Liver (tissue), 9 donors: ENCODE results near the gene APOB. TPM values are rescaled to one million over a fixed set of nuclear protein-coding genes. Genes with fewer than 3 reads are reported as not detected.

Source experiments
- DNase-seq: peaks from one replicate; pipeline ENCODE4 v3.0.0-alpha.2; 2017; ENCODE audit warnings: low spot score
- H3K27ac ChIP-seq, 2 donors: one replicate each; pipeline ENCODE4 v1.7.0; 2013; ENCODE audit warnings: inconsistent platforms in 2 of 2, low read length in 2 of 2, control low read depth in 1 of 2, low read depth in 1 of 2, mild to moderate bottlenecking in 1 of 2
- H3K27me3 ChIP-seq, 4 donors: one replicate each; pipeline versions ENCODE4 v1.6.1 to v1.7.0; 2013; ENCODE audit warnings: low read length in 3 of 4, inconsistent platforms in 1 of 4, mild to moderate bottlenecking in 1 of 4, moderate library complexity in 1 of 4; ENCODE audit not compliant: control insufficient read depth in 4 of 4, insufficient read depth in 4 of 4
- H3K36me3 ChIP-seq, 4 donors: one replicate each; pipeline versions ENCODE4 v1.6.1 to v1.7.0; 2013; ENCODE audit warnings: low read length in 3 of 4, mild to moderate bottlenecking in 3 of 4, low read depth in 1 of 4, moderate library complexity in 1 of 4; ENCODE audit not compliant: control insufficient read depth in 4 of 4, insufficient read depth in 3 of 4
- H3K4me1 ChIP-seq, 4 donors: one replicate each; pipeline versions ENCODE4 v1.6.1 to v1.7.0; 2013; ENCODE audit warnings: low read length in 3 of 4, mild to moderate bottlenecking in 3 of 4, moderate library complexity in 1 of 4; ENCODE audit not compliant: control insufficient read depth in 4 of 4, insufficient read depth in 4 of 4
- H3K4me3 ChIP-seq, 3 donors: one replicate each; pipeline versions ENCODE4 v1.6.1 to v1.7.0; 2013; ENCODE audit warnings: low read length in 3 of 3, control low read depth in 1 of 3, low read depth in 1 of 3, mild to moderate bottlenecking in 1 of 3
- H3K9ac ChIP-seq, 2 donors: one replicate each; pipeline ENCODE4 v1.7.0; 2013; ENCODE audit warnings: low read length in 2 of 2, mild to moderate bottlenecking in 2 of 2, moderate library complexity in 2 of 2, control low read depth in 1 of 2, low read depth in 1 of 2
- H3K9me3 ChIP-seq, 4 donors: one replicate each; pipeline versions ENCODE4 v1.6.1 to v1.7.0; 2013; ENCODE audit warnings: low read length in 3 of 4; ENCODE audit not compliant: control insufficient read depth in 4 of 4
- EGR1 ChIP-seq, 2 donors: IDR thresholded peaks; 2 replicates each; pipeline ENCODE4 v1.6.1; 2016 to 2018; ENCODE audit warnings: antibody characterized with exemption in 2 of 2, low read depth in 2 of 2
- FOXA1 ChIP-seq: IDR thresholded peaks from 2 replicates; pipeline ENCODE4 v1.6.1; 2016; ENCODE audit warnings: antibody characterized with exemption
- GABPA ChIP-seq, 2 donors: IDR thresholded peaks in 1 of 2; conservative IDR thresholded peaks in 1 of 2; 2 replicates each; pipeline ENCODE4 v1.6.1; 2016; ENCODE audit warnings: antibody characterized with exemption in 2 of 2, mild to moderate bottlenecking in 1 of 2, moderate library complexity in 1 of 2
- HNF4A ChIP-seq, 2 donors: conservative IDR thresholded peaks; 2 replicates each; pipeline ENCODE4 v1.6.1; 2016; ENCODE audit warnings: antibody characterized with exemption in 2 of 2, mild to moderate bottlenecking in 2 of 2
- HNF4G ChIP-seq: IDR thresholded peaks from 2 replicates; pipeline ENCODE4 v1.6.1; 2016; ENCODE audit warnings: antibody characterized with exemption
- JUND ChIP-seq, 2 donors: IDR thresholded peaks; 2 replicates each; pipeline ENCODE4 v1.6.1; 2016; ENCODE audit warnings: antibody characterized with exemption in 2 of 2
- RXRA ChIP-seq, 2 donors: IDR thresholded peaks; 2 replicates each; pipeline ENCODE4 v1.6.1; 2017 to 2018; ENCODE audit warnings: antibody characterized with exemption in 2 of 2, mild to moderate bottlenecking in 1 of 2
- YY1 ChIP-seq: IDR thresholded peaks from 2 replicates; pipeline ENCODE4 v1.6.1; 2016; ENCODE audit warnings: antibody characterized with exemption, mild to moderate bottlenecking
- WGBS: extraction: QIAGEN DNeasy Blood & Tissue Kit; methylation state at CpG from one replicate; pipeline ENCODE4 v1.1.7; 2013; 5-methylcytosine and 5-hydroxymethylcytosine counted together
- polyA plus RNA-seq, 2 donors: library from polyadenylated mRNA; stranded (reverse) in 1 of 2; unstranded in 1 of 2; fragments of 200-250 nt in 1 of 2; fragments of >200 nt in 1 of 2; fragmentation: Nextera tagmentation in 1 of 2; extraction: Ambion mirVana in 1 of 2; gene quantifications; one replicate each; pipeline versions ENCODE4 v1.2.1 to v1.2.3, GENCODE V29; 2013 to 2015
- total RNA-seq, 2 donors: library from RNA; depleted of rRNA; stranded (reverse); fragments of >200 nt; gene quantifications; one replicate each; pipeline ENCODE4 v1.2.3, GENCODE V29; 2014
- TF ChIP-seq, protein P1 (sequence below): fragments of 150-350 bp; IDR thresholded peaks from 2 replicates; pipeline ENCODE4 v1.5.1; 2017; ENCODE audit warnings: improper control_type of control experiment, low read depth, low read length; ENCODE audit not compliant: missing input control
- donor health status: healthy.
- donor health status: healthy.
- donor health status: healthy.
- donor health status: healthy.
- donor health status: healthy.

Gene APOB
- total and polyA plus RNA-seq, 4 donors: 431 to 2,949 (median 1,463) TPM

DNA sequence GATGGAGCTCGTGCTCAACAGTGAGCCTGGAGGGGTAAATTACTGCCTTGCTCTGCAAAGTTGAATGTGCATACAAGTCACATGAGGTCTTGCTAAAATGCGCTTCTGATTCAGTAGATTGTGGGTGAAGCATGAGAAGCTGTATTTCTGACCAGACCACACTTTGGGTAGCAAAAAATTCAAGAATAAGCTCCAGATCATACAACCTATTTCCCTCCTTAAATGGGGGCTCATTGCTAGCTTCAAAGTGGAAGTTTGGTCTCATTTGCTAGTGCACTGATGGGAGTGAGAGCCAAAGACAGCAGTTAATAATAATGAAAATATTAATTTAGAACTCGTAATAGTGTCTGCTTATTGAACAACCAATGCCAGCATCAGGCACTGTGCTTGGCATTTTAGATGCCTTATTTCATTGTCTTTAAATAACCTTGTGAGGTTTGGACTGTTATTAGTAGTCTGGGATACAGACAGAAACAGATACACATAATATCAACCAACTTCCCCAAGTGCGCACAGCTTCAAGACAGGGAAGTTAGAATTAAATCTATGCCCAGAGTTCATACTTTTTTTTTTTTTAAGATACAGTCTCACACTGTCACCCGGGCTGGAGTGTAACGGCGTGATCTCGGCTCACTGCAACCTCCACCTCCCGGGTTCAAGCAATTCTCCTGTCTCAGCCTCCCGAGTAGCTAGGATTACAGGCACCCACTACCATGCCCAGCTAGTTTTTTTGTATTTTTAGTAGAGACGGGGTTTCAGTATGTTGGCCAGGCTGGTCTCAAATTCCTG, 18.0 kb downstream of the APOB start:
- 87% methylated on average over 11 of the region's 11 CpGs for WGBS
- no peaks in the 10 kb centered on the region for H3K27me3 ChIP-seq
- H3K4me3 ChIP-seq: no peak overlapping the region
- peaks cover 0 to 22% (median 2%) of the 10 kb centered on the region in 4 donors for H3K4me1 ChIP-seq
- no peak for DNase-seq
- H3K27ac ChIP-seq: no peak overlapping the region
- H3K36me3 ChIP-seq: peaks cover 10 to 93% (median 89%) of the 10 kb centered on the region in 4 donors
- TF ChIP-seq FOXA1 (no peak), EGR1 (IDR thresholded peaks at IDR 0.05; ENCODE audit: low read depth in 2 of 2) (no peak), YY1 (no peak), GABPA (IDR thresholded peaks at IDR 0.05 in 1 of 2, conservative IDR thresholded peaks at IDR 0.05 in 1 of 2) (no peak), JUND (IDR thresholded peaks at IDR 0.05) (no peak)
- TF ChIP-seq, protein P1, sequence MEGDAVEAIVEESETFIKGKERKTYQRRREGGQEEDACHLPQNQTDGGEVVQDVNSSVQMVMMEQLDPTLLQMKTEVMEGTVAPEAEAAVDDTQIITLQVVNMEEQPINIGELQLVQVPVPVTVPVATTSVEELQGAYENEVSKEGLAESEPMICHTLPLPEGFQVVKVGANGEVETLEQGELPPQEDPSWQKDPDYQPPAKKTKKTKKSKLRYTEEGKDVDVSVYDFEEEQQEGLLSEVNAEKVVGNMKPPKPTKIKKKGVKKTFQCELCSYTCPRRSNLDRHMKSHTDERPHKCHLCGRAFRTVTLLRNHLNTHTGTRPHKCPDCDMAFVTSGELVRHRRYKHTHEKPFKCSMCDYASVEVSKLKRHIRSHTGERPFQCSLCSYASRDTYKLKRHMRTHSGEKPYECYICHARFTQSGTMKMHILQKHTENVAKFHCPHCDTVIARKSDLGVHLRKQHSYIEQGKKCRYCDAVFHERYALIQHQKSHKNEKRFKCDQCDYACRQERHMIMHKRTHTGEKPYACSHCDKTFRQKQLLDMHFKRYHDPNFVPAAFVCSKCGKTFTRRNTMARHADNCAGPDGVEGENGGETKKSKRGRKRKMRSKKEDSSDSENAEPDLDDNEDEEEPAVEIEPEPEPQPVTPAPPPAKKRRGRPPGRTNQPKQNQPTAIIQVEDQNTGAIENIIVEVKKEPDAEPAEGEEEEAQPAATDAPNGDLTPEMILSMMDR: no peak
- no peak overlapping the region for H3K9ac ChIP-seq
- H3K9me3 ChIP-seq: no peaks in the 10 kb centered on the region

DNA sequence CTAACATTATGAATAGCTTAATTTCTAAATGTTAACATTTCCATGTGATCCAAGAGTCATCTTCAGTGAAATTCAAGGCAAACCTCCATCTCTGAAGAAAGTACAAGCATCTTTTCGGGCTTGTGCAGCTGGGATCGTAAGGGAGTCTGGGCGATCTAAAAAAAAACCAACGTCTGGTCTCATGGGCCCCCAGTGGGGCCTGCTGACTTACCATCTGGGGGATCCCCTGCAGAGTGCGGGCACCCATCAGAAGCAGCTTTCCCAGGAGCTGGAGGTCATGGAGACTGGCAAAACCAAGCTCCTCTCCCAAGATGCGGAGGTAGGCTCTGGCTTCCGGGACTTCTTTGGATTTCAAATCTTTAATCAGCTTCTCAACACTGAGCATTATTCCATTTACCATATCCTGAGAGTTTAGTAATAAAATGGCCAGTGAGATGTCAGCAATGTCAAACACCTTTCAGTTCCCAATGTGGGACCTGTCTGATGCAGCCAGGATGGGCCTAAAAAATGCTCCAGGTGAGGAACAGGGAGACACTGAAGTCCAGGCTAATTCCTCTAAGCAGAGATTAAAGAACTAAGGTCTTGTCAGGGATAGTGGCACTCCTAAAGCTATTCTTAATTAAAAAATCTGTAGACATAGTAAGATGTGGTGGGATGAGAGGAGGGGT, 19.0 kb downstream of the APOB start:
- peaks cover 0 to 21% (median 2%) of the 10 kb centered on the region in 4 donors for H3K4me1 ChIP-seq
- no peak overlapping the region for H3K9ac ChIP-seq
- peaks cover 12 to 93% (median 90%) of the 10 kb centered on the region in 4 donors for H3K36me3 ChIP-seq
- 93% methylated on average over 7 of the region's 7 CpGs for WGBS
- no peak for DNase-seq
- TF ChIP-seq HNF4G: no peak
- H3K9me3 ChIP-seq: no peaks in the 10 kb centered on the region
- H3K4me3 ChIP-seq: no peak overlapping the region
- H3K27ac ChIP-seq: no peak overlapping the region
- no peaks in the 10 kb centered on the region for H3K27me3 ChIP-seq

DNA sequence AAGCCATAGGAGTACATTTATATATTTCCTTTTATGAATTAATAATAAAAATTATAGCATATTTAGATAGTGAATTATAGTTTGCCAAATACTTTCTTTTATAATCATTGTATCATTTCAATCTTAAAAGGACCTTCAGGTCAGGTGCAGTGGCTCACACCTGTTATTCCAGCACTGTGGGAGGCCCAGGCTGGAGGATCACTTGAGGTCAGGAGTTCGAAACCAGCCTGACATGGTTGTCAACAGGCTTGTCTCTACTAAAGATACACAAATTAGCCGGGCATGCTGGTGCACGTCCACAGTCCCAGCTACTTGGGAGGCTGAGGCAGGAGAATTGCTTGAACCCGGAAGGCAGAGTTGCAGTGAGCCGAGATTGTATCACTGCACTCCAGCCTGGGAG, 19.7 kb downstream of the APOB start:
- Histone ChIP-seq H3K27me3 (no peaks in the 10 kb centered on the region), H3K9me3 (no peaks in the 10 kb centered on the region), H3K36me3 (peaks cover 13 to 93% (median 90%) of the 10 kb centered on the region in 4 donors), H3K4me3 (no peak overlapping the region), H3K27ac (no peak overlapping the region), H3K9ac (no peak overlapping the region), H3K4me1 (peaks cover 0 to 18% (median 2%) of the 10 kb centered on the region in 4 donors)
- 76% methylated on average over 5 of the region's 5 CpGs for whole genome bisulfite sequencing
- TF ChIP-seq HNF4A (conservative IDR thresholded peaks at IDR 0.05) (no peak), RXRA (IDR thresholded peaks at IDR 0.05) (peak in 1 of 2 donors; percentile 7)
- DNase-seq: no peak
